Progenitor cell of endocrine pancreas (in vitro differentiated cells): Measurements from ENCODE around the gene FAM171A2. TPM values are rescaled to one million over a fixed set of nuclear protein-coding genes. Genes with fewer than 3 reads are reported as not detected.

Experiments
- DNase-seq: peaks from one replicate; pipeline ENCODE4 v3.0.0; 2021; ENCODE audit warnings: low spot score; ENCODE audit not compliant: unreplicated experiment
- H3K27ac Mint-ChIP-seq: 2 replicates; pipeline ENCODE4 v1.8.0; 2021; ENCODE audit warnings: mild to moderate bottlenecking, moderate library complexity, mixed read lengths
- H3K27me3 Mint-ChIP-seq: 2 replicates; pipeline ENCODE4 v1.8.0; 2021; ENCODE audit warnings: mixed read lengths
- H3K36me3 Mint-ChIP-seq: 2 replicates; pipeline ENCODE4 v1.8.0; 2022; ENCODE audit warnings: mixed read lengths; ENCODE audit not compliant: insufficient read depth
- H3K4me1 Mint-ChIP-seq: 2 replicates; pipeline ENCODE4 v1.8.0; 2021; ENCODE audit warnings: low read depth, mixed read lengths
- H3K4me3 Mint-ChIP-seq: 2 replicates; pipeline ENCODE4 v1.8.0; 2021; ENCODE audit warnings: low read depth, mild to moderate bottlenecking, moderate library complexity, mixed read lengths
- H3K9me3 Mint-ChIP-seq: 2 replicates; pipeline ENCODE4 v1.8.0; 2021; ENCODE audit warnings: low read depth, mixed read lengths
- CTCF ChIP-seq: fragments of 200-600 bp; sonication (generic); IDR thresholded peaks from one replicate; pipeline ENCODE4 v1.5.0; 2021; ENCODE audit warnings: antibody characterized with exemption, mild to moderate bottlenecking; ENCODE audit not compliant: unreplicated experiment
- total RNA-seq: library from RNA; stranded (reverse); gene quantifications from 2 replicates; pipeline ENCODE4 v1.2.1, GENCODE V29; 2021

Gene FAM171A2
- total RNA-seq, 1 donor from 2014 or later, result 42.5 TPM

DNA sequence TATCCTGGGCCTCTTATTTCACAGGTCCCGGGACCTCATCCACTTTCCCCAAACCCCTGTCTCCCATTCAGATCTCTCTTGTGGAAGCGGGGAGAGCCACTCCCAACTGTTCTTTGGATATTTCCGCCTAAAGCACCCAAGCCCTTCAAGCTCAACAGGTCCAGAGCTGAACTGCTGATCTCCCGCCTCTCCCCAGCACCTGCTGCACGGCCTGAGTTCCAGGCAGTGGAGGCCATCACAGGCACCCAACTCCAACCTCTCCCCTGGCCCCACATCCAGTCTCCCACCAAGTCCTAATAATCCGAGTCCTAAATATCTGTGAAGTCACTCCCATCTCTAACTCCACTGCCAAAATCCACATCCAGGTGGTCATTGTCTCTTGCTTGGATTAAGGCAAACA lies 19.3 kb upstream of the FAM171A2 start:
- Mint-ChIP-seq H3K4me3 (no peak overlapping the region), H3K36me3 (no peaks in the 10 kb centered on the region), H3K4me1 (peaks cover 3% of the 10 kb centered on the region), H3K27me3 (peaks cover 43% of the 10 kb centered on the region), H3K27ac (no peak overlapping the region), H3K9me3 (no peaks in the 10 kb centered on the region)
- no peak for TF ChIP-seq CTCF
- DNase-seq, result no peak

DNA sequence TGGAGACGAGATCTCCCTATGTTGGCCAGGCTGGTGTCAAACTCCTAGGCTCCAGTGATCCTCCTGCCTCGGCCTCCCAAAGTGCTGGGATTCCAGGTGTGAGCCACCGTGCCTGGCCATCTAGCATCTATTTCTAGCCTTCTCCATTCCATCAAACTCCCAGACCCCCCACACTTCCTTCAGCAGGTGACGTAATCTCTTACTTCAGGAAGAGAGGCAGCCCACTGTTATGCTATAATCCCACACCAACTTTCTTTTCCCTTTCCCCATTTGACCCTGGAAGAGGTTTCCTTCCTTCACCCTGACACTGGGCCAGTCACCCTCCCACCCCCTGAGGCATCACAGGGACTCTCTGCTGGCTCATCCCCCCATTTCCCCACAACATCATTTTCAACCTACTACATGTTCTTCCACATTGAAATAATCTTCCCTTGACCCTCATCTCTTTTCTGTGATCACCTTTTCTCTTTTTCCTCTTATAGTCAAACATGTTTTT lies 18.2 kb upstream of the FAM171A2 start:
- Mint-ChIP-seq H3K27ac (no peak overlapping the region), H3K4me1 (peaks cover 3% of the 10 kb centered on the region), H3K4me3 (no peak overlapping the region), H3K9me3 (no peaks in the 10 kb centered on the region), H3K27me3 (peaks cover 41% of the 10 kb centered on the region), H3K36me3 (no peaks in the 10 kb centered on the region)
- DNase-seq, result no peak
- TF ChIP-seq CTCF, result no peak

DNA sequence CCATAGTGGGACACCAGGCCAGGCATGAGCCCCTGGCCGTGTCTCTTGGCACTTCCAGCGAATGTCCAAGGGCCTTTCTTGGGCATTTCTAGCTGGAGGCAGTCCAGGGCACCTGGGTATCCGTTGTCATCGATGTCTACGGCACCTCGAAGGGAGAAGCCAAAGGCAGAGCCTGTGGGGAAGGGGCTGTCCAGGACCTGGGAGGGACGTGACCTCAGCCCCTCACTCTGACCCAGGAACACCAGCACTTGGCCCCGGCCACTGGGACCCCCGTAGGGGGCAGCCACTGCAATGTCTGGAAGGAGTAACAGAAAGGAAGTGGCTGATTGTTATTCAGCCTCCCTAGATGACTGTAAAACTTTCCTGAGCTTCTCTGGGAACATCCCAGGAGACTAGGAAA lies 17.1 kb upstream of the FAM171A2 start:
- Mint-ChIP-seq H3K27ac (no peak overlapping the region), H3K27me3 (peaks cover 38% of the 10 kb centered on the region), H3K4me1 (peaks cover 3% of the 10 kb centered on the region), H3K9me3 (no peaks in the 10 kb centered on the region), H3K4me3 (no peak overlapping the region), H3K36me3 (no peaks in the 10 kb centered on the region)
- DNase-seq, result no peak
- no peak for TF ChIP-seq CTCF

DNA sequence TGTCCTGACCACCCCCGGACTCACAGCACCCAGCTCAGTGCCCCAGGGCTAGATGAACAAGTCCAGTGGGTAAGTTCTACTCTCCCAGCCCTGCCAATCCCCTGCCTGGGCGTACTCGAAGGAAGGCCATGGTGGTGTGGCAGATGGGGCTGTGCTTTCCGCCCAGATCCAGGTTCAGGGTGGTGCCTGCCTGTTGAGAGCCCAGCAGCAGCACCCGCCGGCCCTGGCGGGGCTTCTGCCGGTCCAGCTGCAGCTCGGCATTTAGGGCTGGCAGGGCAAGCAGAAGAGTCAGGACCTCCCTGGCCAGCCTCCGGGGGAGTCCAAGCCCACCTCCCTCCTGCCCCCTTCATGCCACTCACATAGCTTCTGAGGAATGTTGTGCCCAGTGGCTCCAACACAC lies 16.2 kb upstream of the FAM171A2 start:
- Mint-ChIP-seq H3K9me3 (no peaks in the 10 kb centered on the region), H3K4me1 (peaks cover 2% of the 10 kb centered on the region), H3K36me3 (no peaks in the 10 kb centered on the region), H3K27me3 (peaks cover 36% of the 10 kb centered on the region), H3K27ac (no peak overlapping the region), H3K4me3 (no peak overlapping the region)
- TF ChIP-seq CTCF, result no peak
- DNase-seq, result no peak

DNA sequence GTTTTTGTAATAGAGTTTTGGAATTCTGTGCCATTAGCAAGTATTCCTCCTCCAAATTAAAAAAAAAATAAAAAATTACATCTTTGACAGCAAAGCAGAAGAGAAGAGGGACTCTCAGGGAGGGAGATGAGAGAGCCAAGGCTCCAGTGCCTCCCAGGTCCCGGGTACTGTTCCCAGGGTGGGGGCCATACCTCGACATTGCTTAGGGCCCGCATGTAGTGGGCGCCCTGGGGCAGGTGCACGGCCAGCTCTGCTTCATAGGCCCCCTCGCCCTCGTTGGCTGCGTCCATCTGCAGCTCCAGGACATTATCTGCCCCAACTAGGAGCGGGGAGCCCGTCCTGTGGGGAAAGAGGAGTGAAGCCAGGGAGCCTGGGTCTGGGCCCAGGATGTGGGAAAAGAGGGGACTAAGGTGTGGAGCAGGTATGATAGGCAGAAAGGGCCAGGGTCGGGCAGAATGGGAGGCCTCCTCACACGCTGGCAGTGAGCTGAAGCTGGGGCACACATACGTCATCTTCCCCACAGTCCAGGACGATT lies 14.6 kb upstream of the FAM171A2 start:
- Mint-ChIP-seq H3K9me3 (no peaks in the 10 kb centered on the region), H3K4me3 (no peak overlapping the region), H3K27ac (no peak overlapping the region), H3K4me1 (peaks cover 2% of the 10 kb centered on the region), H3K27me3 (peaks cover 21% of the 10 kb centered on the region), H3K36me3 (no peaks in the 10 kb centered on the region)
- no peak for TF ChIP-seq CTCF
- no peak for DNase-seq
